GM18520 (cell line): ENCODE measurements around the gene COX7A1.

Experiments used
- ATAC-seq: cut with Tn5 transposase; IDR thresholded peaks from one replicate; pipeline ENCODE4 v1.9.1; 2021; ENCODE audit not compliant: unreplicated experiment

The COX7A1 gene

GRCh38 chr19:36113425-36113824 is 38.8 kb downstream of the COX7A1 start:
- no peak for ATAC-seq

- no peak for ATAC-seq
Observed at GRCh38 chr19:36112678-36113077, 39.6 kb downstream of the COX7A1 start.

- no peak for ATAC-seq
Observed at GRCh38 chr19:36111200-36111539, 41.1 kb downstream of the COX7A1 start.

GRCh38 chr19:36110487-36111199 is 41.6 kb downstream of the COX7A1 start, which contains the start of gene OVOL3:
OVOL3 (plus strand) TSS chr19:36111143; CDS start chr19:36111203, 60 bp downstream.
- ATAC-seq: no peak

- ATAC-seq: no peak
Observed at GRCh38 chr19:36108684-36109083, 43.6 kb downstream of the COX7A1 start.

- ATAC-seq: no peak
Observed at GRCh38 chr19:36106991-36107390, 45.3 kb downstream of the COX7A1 start.

- ATAC-seq: no peak
Observed at GRCh38 chr19:36106441-36106840, 45.8 kb downstream of the COX7A1 start.

- ATAC-seq: no peak
Observed at GRCh38 chr19:36103842-36104552, 48.2 kb downstream of the COX7A1 start.

GRCh38 chr19:36103040-36103626 is 49.1 kb downstream of the COX7A1 start:
- no peak for ATAC-seq

- no peak for ATAC-seq
Observed at GRCh38 chr19:36101550-36102327, 50.5 kb downstream of the COX7A1 start.
